Stomach (tissue), 4 donors: ENCODE results near the gene FBXL14.

Source experiments
- CTCF ChIP-seq, 7 experiments: fragments of 450-650 bp in 4 of 7; fragments of 200-600 bp in 3 of 7; sonication (generic) in 3 of 7; IDR thresholded peaks; one replicate each; pipeline ENCODE4 v1.5.1; 2016 to 2019; ENCODE audit warnings: antibody characterized with exemption in 7 of 7, control low read depth in 2 of 7, mild to moderate bottlenecking in 1 of 7
- POLR2A ChIP-seq, 4 donors: fragments of 450-650 bp; IDR thresholded peaks; one replicate each; pipeline ENCODE4 v1.6.1; 2016; ENCODE audit warnings: antibody characterized with exemption in 4 of 4, control low read depth in 2 of 4, mild to moderate bottlenecking in 1 of 4, moderate library complexity in 1 of 4

- no peak for TF ChIP-seq POLR2A (IDR thresholded peaks at IDR 0.05)
- TF ChIP-seq CTCF (IDR thresholded peaks at IDR 0.05): no peak
Measured at GRCh38 chr12:1517734-1518525, 76.5 kb downstream of the FBXL14 start.
